Measurements from ENCODE around the gene NCBP3.
A peak's percentile ranks its signal among the peaks of the same experiment; 100 is the strongest.

The NCBP3 gene, protein sequence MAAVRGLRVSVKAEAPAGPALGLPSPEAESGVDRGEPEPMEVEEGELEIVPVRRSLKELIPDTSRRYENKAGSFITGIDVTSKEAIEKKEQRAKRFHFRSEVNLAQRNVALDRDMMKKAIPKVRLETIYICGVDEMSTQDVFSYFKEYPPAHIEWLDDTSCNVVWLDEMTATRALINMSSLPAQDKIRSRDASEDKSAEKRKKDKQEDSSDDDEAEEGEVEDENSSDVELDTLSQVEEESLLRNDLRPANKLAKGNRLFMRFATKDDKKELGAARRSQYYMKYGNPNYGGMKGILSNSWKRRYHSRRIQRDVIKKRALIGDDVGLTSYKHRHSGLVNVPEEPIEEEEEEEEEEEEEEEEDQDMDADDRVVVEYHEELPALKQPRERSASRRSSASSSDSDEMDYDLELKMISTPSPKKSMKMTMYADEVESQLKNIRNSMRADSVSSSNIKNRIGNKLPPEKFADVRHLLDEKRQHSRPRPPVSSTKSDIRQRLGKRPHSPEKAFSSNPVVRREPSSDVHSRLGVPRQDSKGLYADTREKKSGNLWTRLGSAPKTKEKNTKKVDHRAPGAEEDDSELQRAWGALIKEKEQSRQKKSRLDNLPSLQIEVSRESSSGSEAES

DNA sequence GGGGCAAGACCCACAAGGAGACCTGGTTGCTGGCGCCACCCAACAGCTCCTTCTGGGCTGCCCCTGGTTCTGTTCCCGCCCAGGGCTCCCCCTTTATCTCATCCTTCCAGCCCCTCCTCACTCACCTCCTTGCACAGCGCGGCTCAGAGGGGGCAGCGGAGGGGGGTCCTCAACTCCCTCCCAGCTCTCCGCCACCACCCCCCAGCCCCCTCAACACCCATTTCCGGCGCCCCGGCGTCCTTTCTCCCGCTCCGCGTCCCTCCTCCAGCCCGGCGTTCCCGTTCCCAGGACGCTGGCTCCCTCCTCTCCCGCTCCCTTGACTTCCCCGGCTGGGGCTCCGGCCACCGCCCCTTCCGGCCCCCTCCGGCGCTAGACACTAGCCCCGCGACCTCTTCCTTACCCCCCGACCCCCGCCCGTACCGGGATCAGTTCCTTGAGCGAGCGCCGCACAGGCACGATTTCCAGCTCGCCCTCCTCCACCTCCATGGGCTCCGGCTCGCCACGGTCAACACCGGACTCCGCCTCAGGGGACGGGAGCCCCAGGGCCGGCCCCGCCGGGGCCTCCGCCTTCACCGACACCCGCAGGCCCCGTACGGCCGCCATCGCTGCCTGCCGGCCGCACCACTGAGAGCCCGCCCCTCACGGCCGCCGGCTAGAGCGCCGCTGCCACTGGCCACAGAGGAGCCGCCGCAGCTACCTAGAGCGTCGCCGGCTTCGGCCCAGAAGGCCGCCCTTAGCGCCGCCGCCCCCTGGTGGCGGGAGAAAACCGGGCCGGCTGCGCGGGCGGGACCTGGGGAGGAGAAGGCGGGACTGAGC lies at the start of gene NCBP3:
Gene NCBP3 (minus strand): TSS at position 626 of the 816 bp plus-strand sequence. CDS start 23 bp downstream, at position 603.
- peak; percentile 96 for TF ChIP-seq CTCF (IDR thresholded peaks at IDR 0.05; ENCODE audit: extremely low read depth, missing control alignments)
- peak; percentile 99 for DNase-seq (ENCODE audit: low spot score)

GRCh38 chr17:3895354-3895753 lies 49.3 kb upstream of the NCBP3 start:
- no peak for TF ChIP-seq CTCF (IDR thresholded peaks at IDR 0.05; ENCODE audit: extremely low read depth, missing control alignments)
- no peak for DNase-seq (ENCODE audit: low spot score)

DNA sequence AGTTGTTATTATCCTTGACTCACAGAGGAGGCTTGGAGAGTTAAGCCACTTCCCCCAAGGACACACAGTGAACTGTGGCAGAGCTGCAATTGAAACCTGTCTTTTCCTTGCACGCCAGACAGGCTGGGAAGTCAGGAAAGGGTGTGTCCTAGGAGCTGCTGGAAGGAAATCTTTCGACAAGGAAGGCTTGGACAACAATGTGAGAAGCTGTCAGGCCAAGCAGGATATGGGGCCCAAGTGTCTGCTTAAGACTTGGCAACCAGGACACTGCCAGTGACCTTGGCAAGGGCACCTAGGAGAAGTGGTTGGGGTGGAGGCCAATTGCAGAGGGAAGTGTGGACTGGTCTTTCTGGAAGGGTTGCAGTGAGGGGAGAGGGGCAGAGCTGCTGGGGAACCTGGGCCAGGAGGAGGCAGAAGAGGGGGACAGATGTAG lies 48.9 kb upstream of the NCBP3 start:
- TF ChIP-seq CTCF (IDR thresholded peaks at IDR 0.05; ENCODE audit: extremely low read depth, missing control alignments) = no peak
- DNase-seq (ENCODE audit: low spot score) = no peak

GRCh38 chr17:3894188-3894587 lies 48.1 kb upstream of the NCBP3 start:
- TF ChIP-seq CTCF (IDR thresholded peaks at IDR 0.05; ENCODE audit: extremely low read depth, missing control alignments) = no peak

GRCh38 chr17:3893720-3894116 lies 47.7 kb upstream of the NCBP3 start:
- DNase-seq (ENCODE audit: low spot score) = no peak
- TF ChIP-seq CTCF (IDR thresholded peaks at IDR 0.05; ENCODE audit: extremely low read depth, missing control alignments) = no peak

More at GRCh38 chr17:3894188-3894587, 48.1 kb upstream of the NCBP3 start:
- DNase-seq (ENCODE audit: low spot score) = no peak

DNA sequence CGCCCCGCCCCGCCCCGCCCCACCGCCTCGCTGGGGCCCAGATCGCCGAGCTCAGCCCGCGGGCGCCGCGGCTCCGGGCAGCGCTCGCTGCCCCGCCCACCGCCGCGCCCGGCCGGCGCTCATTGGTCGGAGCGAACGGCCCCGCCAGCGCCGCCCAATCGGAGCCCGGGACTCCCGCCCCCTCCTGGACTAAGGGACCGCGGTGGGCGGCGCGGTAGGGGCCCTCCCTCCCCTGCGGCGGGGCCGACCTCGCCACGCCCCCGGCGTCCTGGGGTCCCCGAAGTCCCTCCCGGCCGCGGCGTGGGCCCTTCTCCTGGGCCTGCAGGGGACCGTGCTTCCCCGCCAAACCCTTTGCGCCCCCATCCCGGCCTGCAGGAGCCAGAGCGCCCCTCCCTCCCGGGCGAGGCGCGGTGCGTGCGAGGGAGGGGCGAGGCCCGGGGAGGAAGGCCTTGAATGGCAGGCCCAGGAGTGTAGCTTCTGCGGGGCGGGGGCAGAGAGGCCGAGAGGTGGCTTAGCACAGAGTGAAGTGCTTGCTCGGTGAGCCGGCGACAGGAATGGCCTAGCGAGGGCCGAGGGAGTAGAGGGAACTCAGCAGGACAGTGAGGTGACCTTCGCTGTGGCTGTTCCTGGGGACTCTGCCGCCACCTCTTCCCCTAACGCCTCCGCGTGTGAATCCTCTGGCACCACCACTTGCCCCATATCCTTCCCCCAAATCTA lies 47.1 kb upstream of the NCBP3 start, which contains the start of gene CAMKK1:
Gene CAMKK1 (minus strand): TSS at position 51 of the 717 bp plus-strand sequence. CDS start 7,366 bp downstream, outside the sequence.
- peak; percentile 100 for DNase-seq (ENCODE audit: low spot score)

More for the DNA sequence above, 47.1 kb upstream of the NCBP3 start, which contains the start of gene CAMKK1:
- no peak for TF ChIP-seq CTCF (IDR thresholded peaks at IDR 0.05; ENCODE audit: extremely low read depth, missing control alignments)
